ENCODE measurements around the gene HDAC8.

Gene HDAC8

GRCh38 chrX:72545990-72546389 lies 26.7 kb downstream of the HDAC8 start:
- H2AFZ ChIP-seq (ENCODE audit: low read depth, low read length, severe bottlenecking), result no peak overlapping the region
- H4K20me1 ChIP-seq (ENCODE audit: low read depth, low read length), result no peaks in the 10 kb centered on the region
- H3F3A ChIP-seq (ENCODE audit: insufficient read depth), result no peaks in the 10 kb centered on the region
- H3K79me2 ChIP-seq (ENCODE audit: insufficient read depth, low read length), result no peaks in the 10 kb centered on the region
- no peaks in the 10 kb centered on the region for H3K9me2 ChIP-seq (replicated peaks; ENCODE audit: insufficient read depth, low read length)
- H3K9ac ChIP-seq (ENCODE audit: low read length), result no peak overlapping the region
- no peak overlapping the region for H3K4me3 ChIP-seq (ENCODE audit: insufficient read depth, low read length, poor library complexity, severe bottlenecking)
- H3K36me3 ChIP-seq (ENCODE audit: low read length), result no peaks in the 10 kb centered on the region
- no peak overlapping the region for H3K4me2 ChIP-seq (ENCODE audit: low read depth, low read length, poor library complexity, severe bottlenecking)
- H3K27ac ChIP-seq (ENCODE audit: low read depth, low read length), result no peak overlapping the region
- H3K9me3 ChIP-seq (ENCODE audit: insufficient read depth, low read length), result no peaks in the 10 kb centered on the region
- no peaks in the 10 kb centered on the region for H3K27me3 ChIP-seq (ENCODE audit: low read length)
- TF ChIP-seq EZH2phosphoT487 (conservative IDR thresholded peaks at IDR 0.05; ENCODE audit: low read length) (no peak), CTCF (IDR thresholded peaks at IDR 0.05; ENCODE audit: insufficient read depth, low read length, poor library complexity, severe bottlenecking) (no peak)

DNA sequence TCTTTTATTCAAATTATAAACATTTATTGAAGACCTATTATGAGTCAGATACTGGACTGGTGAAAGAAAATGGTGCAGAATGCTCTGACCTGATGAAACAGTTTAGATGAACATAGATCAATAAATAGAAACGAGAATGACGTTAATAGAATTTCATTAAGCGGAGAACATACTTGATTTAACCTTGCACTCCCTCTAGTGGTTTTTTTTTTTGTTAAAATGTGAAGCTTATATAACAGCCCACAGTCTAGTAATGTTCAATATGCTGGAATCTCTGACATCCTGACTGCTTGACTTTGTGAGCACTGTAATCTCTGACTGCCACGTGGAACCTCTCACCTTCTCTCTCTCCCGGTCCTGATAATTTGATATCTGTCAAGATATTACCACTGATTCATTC lies 32.3 kb downstream of the HDAC8 start:
- H4K20me1 ChIP-seq (ENCODE audit: low read depth, low read length), result no peaks in the 10 kb centered on the region
- TF ChIP-seq CTCF (IDR thresholded peaks at IDR 0.05; ENCODE audit: insufficient read depth, low read length, poor library complexity, severe bottlenecking) (no peak), EZH2phosphoT487 (conservative IDR thresholded peaks at IDR 0.05; ENCODE audit: low read length) (no peak)
- no peaks in the 10 kb centered on the region for H3K27me3 ChIP-seq (ENCODE audit: low read length)

GRCh38 chrX:72539822-72540221 lies 32.8 kb downstream of the HDAC8 start:
- Histone ChIP-seq H3K9ac (ENCODE audit: low read length) (no peak overlapping the region), H3F3A (ENCODE audit: insufficient read depth) (no peaks in the 10 kb centered on the region), H3K9me2 (replicated peaks; ENCODE audit: insufficient read depth, low read length) (no peaks in the 10 kb centered on the region), H3K27ac (ENCODE audit: low read depth, low read length) (no peak overlapping the region), H2AFZ (ENCODE audit: low read depth, low read length, severe bottlenecking) (no peak overlapping the region), H3K27me3 (ENCODE audit: low read length) (no peaks in the 10 kb centered on the region), H3K9me3 (ENCODE audit: insufficient read depth, low read length) (no peaks in the 10 kb centered on the region), H3K4me3 (ENCODE audit: insufficient read depth, low read length, poor library complexity, severe bottlenecking) (no peak overlapping the region), H3K36me3 (ENCODE audit: low read length) (no peaks in the 10 kb centered on the region), H3K4me2 (ENCODE audit: low read depth, low read length, poor library complexity, severe bottlenecking) (no peak overlapping the region), H4K20me1 (ENCODE audit: low read depth, low read length) (no peaks in the 10 kb centered on the region), H3K79me2 (ENCODE audit: insufficient read depth, low read length) (no peaks in the 10 kb centered on the region)
- no peak for TF ChIP-seq CTCF (IDR thresholded peaks at IDR 0.05; ENCODE audit: insufficient read depth, low read length, poor library complexity, severe bottlenecking)

More for the DNA sequence above, 32.3 kb downstream of the HDAC8 start:
- H3K79me2 ChIP-seq (ENCODE audit: insufficient read depth, low read length), result no peaks in the 10 kb centered on the region
- H2AFZ ChIP-seq (ENCODE audit: low read depth, low read length, severe bottlenecking), result no peak overlapping the region
- H3K9me3 ChIP-seq (ENCODE audit: insufficient read depth, low read length), result no peaks in the 10 kb centered on the region
- no peaks in the 10 kb centered on the region for H3F3A ChIP-seq (ENCODE audit: insufficient read depth)
- no peak overlapping the region for H3K27ac ChIP-seq (ENCODE audit: low read depth, low read length)
- no peak overlapping the region for H3K4me2 ChIP-seq (ENCODE audit: low read depth, low read length, poor library complexity, severe bottlenecking)
- no peak overlapping the region for H3K9ac ChIP-seq (ENCODE audit: low read length)
- no peaks in the 10 kb centered on the region for H3K9me2 ChIP-seq (replicated peaks; ENCODE audit: insufficient read depth, low read length)
- no peak overlapping the region for H3K4me3 ChIP-seq (ENCODE audit: insufficient read depth, low read length, poor library complexity, severe bottlenecking)
- H3K36me3 ChIP-seq (ENCODE audit: low read length), result no peaks in the 10 kb centered on the region

GRCh38 chrX:72536542-72536941 lies 36.1 kb downstream of the HDAC8 start:
- no peaks in the 10 kb centered on the region for H3F3A ChIP-seq (ENCODE audit: insufficient read depth)
- H4K20me1 ChIP-seq (ENCODE audit: low read depth, low read length), result no peaks in the 10 kb centered on the region
- no peaks in the 10 kb centered on the region for H3K9me3 ChIP-seq (ENCODE audit: insufficient read depth, low read length)
- no peak overlapping the region for H3K9ac ChIP-seq (ENCODE audit: low read length)
- no peaks in the 10 kb centered on the region for H3K36me3 ChIP-seq (ENCODE audit: low read length)
- H3K27ac ChIP-seq (ENCODE audit: low read depth, low read length), result no peak overlapping the region
- H2AFZ ChIP-seq (ENCODE audit: low read depth, low read length, severe bottlenecking), result no peak overlapping the region
- TF ChIP-seq CTCF (IDR thresholded peaks at IDR 0.05; ENCODE audit: insufficient read depth, low read length, poor library complexity, severe bottlenecking) (no peak), EZH2phosphoT487 (conservative IDR thresholded peaks at IDR 0.05; ENCODE audit: low read length) (no peak)
- no peaks in the 10 kb centered on the region for H3K9me2 ChIP-seq (replicated peaks; ENCODE audit: insufficient read depth, low read length)
- H3K4me2 ChIP-seq (ENCODE audit: low read depth, low read length, poor library complexity, severe bottlenecking), result no peak overlapping the region
- H3K4me3 ChIP-seq (ENCODE audit: insufficient read depth, low read length, poor library complexity, severe bottlenecking), result no peak overlapping the region
- no peaks in the 10 kb centered on the region for H3K27me3 ChIP-seq (ENCODE audit: low read length)
- H3K79me2 ChIP-seq (ENCODE audit: insufficient read depth, low read length), result no peaks in the 10 kb centered on the region

Measured in SU-DHL-6 (cell line).